Caki2 (cell line): Measurements from ENCODE around the gene WDTC1. TPM values are rescaled to one million over a fixed set of nuclear protein-coding genes. Genes with fewer than 3 reads are reported as not detected.

Source experiments
- DNase-seq: peaks from one replicate; pipeline ENCODE4 v3.0.0-alpha.2; 2015; ENCODE audit warnings: low read depth
- in situ Hi-C: cut with HindIII; loops from 2 replicates; pipeline ENCODE4 v1.10.0; 2016; ENCODE audit warnings: low sequenced_read_pairs, low pct_unique_long_range_greater_than_20kb, mixed read lengths
- total RNA-seq: library from RNA; depleted of rRNA; stranded (reverse); fragments of >200 nt; shearing (Covaris generic); gene quantifications from 2 replicates; pipeline ENCODE4 v1.2.3, GENCODE V29; 2014; ENCODE audit warnings: low replicate concordance

The WDTC1 gene
- total RNA-seq, 1 experiment from 2014 or later, result 11.6 TPM

DNA sequence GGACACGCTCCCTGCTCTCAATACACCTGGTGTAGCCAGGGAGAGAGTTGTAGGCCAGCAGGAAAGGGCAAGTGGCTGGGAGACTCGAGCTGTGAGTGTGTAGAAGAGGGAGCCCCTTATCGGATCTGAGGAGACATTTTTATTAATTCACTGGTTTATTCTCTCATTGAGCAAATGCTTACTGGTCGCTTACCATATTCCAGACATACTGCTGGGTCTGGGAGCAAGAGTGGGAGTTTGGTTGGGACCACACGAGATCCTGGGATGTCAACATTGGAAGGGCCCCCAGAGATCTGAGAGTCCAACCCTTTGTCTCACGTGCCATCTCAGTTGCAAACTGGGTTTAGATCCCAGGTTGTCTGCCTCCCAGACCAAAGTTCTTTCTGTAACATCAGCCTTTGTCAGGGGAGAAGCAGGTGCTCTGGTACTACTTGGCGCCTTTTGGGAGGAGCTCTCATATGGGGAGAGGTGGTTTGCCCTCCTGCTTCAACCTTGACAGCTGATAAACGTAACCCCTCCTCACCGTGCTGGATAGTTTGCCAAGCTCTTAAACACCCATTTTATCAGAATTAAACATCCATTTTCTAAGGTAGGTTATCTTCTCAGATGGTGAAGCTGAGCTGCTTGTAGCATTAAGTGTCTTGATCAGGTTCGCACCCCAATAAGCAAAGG is 88.3 kb downstream of the WDTC1 start:
- DNase-seq, result no peak
- in situ Hi-C loops, result no loop called here

DNA sequence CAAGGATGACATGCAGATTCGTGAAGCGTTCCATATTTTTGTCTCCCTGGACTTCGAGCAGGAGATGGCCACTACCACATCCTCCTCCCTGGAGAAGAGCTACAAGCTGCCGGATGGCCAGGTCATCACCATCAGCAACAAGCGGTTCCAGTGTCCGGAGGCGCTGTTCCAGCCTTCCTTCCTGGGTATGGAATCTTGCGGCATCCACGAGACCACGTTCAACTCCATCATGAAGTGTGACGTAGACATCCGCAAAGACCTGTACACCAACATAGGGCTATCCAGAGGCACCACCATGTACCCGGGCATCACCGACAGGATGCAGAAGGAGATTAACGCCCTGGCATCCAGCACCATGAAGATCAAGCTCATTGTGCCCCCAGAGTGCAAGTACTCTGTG is 90.9 kb downstream of the WDTC1 start:
- no peak for DNase-seq
- in situ Hi-C loops, result no loop called here

DNA sequence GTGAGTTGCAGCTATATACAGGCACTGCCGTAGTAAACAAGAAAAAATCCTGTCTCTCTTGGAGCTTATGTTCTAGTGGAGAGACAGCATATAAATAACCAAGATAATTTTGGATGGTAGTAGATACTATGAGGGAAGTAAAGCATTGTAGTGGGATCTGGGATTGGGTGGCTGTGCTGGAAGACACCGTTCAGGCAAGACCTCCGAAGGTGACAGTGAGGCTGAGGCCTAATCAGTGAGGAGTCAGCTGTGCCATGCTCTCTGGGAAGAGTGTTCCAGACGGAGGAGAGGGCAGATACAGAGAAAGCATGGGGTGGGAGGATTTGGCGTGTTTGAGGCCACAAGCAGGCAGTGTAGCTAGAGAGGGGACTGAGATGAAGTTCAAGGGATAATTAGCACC is 93.5 kb downstream of the WDTC1 start:
- DNase-seq, result no peak
- in situ Hi-C loops, result no loop called here

DNA sequence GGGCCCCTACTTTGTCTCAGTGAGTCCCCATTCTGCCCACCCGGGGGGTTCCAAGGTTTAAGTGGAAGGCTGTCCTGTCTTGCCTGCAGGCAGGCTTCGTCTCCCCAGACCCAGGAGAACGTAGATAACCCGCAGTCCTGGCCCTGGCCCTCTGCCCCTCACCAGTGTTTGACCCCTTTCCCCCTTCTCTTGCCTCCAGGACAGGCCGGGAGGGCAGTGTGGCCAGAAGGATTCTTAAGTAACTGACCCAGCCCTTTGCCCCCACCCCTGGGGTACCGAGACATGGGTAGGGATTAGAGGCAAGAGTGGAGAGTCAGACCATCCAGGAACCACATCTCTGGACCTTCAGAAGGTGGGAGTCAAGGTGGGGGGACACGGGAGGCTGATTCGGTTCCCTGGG is 96.4 kb downstream of the WDTC1 start:
- DNase-seq, result no peak
- in situ Hi-C loops, result no loop called here

DNA sequence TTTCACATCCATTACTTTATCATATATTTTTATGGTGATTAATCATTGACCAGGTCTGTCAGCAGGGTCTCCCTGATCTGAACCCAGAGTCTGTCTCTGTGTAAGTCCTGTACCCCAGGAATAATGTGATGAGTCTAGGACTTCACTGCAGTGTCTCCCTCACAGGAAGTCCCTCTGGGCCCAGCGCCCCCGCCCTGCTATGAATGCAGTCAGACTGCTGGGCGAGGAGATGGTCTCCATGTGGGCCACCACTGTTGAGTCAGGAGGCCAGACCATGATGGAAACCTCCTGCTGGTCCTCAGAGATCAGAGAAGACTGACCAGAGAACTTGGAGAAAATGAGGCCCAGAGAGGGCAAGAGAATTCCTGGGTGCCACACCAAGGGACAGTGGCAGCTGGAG is 97.0 kb downstream of the WDTC1 start:
- DNase-seq, result no peak
- in situ Hi-C loops, result no loop called here

DNA sequence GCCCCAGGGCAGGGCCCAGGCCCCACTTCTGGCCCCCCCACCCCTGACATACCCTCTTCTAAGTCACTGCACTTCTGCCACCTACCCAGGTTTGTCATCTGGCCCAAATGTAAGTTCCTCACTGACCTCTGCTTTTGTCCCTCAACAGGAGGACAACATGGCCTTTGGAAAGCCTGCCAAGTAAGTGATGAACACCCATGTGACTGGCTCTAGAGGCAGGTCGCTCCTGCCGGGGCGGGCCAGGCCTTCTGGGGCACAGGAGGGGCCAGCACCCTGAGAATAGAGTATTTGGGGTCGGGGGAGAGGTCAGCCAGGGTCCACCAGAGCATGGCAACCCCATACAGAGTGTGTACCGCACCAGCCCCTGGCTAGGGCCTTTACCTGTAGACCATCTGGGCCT is 97.5 kb downstream of the WDTC1 start:
- no peak for DNase-seq
- in situ Hi-C loops, result no loop called here

DNA sequence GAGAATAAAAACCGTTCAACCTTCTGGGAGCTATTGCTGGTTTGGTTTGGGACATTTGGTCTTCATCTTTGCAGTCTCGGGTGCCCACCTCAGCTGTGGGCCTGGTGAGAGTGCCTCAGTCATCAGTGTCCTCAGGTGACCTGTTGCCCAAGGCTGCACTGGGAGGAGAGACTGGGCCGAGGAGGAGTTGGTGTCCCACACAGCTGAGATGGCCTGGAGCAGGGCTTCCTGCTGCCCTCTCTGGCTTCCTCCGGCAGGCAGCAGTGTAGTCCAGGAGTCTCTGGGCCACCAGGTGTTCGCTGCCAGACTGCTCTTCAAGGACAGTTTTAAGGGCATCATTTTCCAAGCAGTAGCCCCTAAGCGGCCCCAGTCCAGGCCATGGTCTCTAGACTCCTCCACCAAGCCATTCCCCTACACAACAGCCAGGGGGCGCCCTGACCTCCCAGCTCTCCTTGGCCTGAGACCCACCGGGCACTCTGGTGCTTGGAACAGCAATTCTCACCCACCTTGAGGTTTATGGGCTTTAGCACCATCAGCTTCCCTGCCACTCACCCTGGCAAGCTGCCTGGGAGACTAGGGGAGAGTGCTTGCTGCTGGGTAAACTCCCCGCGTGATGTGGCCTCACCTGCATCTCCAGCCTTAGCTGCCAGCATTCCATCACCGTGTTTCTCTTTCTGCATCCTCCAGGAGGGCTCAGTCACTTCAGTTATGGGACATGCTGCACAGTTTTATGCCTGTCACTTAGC is 98.3 kb downstream of the WDTC1 start:
- in situ Hi-C loops, result no loop called here
- DNase-seq, result no peak

DNA sequence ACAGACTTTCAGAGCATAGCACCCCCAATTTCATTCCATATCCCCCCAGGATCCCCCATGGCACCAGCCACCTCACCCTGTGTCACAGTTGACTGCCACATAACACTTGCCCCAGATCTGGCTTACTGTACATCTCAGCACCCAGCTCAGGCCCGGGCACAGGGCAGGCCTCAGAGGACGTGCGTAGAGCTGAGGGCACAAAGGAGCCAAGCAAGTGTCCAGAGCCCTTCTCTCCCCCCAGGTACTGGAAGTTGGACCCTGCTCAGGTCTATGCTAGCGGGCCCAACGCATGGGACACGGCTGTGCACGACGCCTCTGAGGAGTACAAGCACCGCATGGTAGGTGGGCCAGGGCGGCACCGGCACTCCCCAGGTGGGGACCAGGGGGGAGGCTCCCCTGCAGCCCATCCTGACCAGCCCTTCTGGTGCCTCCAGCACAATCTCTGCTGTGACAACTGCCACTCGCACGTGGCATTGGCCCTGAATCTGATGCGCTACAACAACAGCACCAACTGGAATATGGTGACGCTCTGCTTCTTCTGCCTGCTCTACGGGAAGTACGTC is 99.4 kb downstream of the WDTC1 start:
- in situ Hi-C loops, result no loop called here
- DNase-seq, result no peak

DNA sequence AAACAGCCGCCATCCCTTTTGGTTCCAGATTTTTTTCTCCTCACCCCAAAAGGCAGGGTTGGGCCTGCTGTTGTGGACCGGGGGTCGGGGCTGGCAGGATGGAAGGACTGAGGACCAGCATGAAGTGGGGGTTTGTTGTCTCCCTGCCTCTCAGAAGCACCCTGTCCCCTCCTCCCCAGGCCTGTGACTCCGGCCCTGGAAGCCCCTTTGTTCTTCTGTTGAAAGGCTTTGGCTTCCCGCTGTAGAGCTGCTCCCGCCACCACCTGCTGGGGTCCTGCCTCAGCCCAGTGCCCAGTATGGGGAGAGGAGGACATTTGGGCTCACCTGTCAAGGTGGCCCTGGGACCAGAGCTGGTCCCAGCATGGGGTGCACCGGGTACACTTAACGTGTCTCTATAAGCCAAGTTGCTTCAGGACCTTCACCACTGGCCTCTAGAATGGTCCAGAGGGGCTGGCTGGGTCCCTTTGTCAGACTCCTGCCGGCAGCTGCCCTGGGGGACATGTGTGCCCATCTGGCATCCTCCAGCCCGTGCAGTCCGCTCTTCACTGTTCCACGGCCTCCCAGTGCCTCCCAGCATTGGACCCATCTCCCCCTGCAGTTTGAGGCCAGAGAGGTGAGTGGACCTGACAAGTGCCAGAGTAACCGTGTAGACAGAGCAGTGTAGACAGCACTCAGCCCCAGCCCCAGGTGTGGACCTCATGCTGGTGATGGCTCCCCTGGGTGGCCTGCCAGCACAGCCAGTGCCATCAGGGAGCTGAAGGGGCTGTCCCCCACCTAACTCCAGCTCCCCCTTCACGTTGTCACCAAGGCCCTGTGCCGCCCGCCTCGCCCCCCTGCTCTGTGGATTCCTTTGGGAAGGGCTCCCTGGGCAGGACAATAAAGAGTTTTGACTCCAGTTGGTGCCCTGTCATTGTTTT is 101.3 kb downstream of the WDTC1 start:
- in situ Hi-C loops, result no loop called here

DNA sequence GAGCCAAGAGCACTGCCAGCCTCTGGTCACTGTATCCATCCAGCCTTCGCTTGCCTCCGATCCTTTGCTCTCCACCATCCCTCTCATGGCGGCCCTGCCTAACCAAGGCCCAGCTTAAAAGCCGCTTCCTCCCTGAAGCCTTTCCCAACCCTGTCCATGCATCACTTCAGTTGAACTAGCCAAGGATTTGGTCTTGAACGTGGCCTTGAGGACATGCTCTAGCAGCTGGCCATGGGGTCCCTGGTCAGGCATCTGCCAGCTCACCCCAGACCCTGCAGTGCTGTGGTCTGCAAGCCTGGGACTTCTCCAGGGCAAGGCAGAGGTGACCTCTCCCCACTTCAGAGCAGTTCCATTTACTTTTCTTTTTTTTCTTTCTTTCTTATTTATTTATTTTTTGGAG is 102.3 kb downstream of the WDTC1 start:
- no peak for DNase-seq
- in situ Hi-C loops, result no loop called here

More for the DNA sequence above, 101.3 kb downstream of the WDTC1 start:
- DNase-seq, result no peak

DNA sequence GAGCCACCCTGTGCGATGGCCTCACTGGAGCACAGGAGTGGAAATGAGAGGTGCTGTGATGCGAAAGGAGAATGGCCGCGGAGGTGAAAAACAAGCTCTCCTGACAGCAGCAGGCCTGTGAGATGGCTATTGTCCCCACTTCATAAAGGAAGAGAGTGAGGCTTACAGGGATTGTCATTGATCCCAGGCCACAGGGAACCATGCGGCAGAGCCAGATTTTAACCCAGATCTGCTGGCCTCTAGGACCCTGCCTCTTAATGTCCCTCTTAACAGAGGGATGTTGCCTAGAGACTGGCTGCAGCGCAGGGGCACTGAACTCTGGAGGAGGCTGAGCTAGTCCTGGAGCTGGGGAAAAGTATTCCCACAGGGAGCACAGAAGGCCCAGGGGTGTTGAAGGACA is 104.3 kb downstream of the WDTC1 start:
- in situ Hi-C loops, result no loop called here
- DNase-seq, result no peak

DNA sequence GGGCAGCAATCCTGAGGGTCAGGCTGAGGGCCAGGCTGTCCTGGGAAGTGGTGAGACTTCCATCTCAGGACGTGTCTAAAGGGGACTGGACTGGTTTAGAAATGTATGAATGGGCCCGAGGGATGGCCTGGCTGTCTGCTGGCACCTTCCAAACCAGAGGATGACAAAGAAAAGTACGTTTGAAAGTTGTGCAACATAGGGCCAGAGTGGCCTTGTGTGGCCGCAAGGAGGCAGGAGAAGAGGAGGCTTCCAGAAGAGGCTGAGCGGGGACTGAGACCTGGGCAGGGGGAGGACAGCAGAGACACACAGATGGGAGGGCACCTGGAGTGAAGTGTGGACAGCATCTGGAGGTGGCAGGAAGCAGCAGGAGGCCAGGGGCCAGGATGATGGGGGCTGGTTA is 104.8 kb downstream of the WDTC1 start:
- in situ Hi-C loops, result no loop called here
- DNase-seq, result no peak

DNA sequence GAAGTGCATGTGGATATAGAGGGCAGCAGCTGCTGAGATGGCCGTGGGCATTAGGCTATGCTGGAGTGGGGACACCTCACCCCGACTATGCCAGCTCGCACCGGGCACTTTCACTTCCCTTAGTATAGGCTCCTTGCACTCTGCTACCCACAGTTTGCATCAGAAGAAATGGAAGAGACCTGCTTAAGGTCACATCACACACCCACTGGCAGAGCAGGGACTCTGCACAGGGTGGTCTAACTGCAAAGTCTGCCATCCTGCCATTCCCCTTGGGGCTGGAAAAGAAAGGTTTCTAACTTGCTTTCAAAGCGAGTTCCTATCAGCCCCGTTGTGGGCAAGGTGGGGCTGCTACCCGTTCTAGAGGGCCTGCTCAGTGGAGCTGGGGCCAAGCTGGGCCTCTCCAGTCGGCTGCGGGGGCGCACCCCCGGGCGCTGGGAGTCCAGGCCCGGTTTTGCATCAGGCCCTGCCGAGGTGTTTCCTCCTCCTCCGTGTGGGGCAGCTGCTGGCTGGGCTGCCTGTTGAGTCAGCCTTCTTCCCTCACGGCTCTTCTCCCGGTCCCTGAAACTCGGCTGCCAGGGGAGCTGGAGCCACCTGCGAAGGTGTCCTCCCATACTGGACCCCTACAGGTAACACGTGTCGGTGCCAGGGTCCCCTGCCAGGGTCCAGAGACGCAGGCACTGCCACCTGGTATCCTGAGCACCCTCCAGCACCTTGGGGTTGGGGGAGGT is 107.3 kb downstream of the WDTC1 start, which contains the start of gene SYTL1:
SYTL1 (plus strand) TSS at position 498 of the 728 bp plus-strand sequence. CDS start 3,313 bp downstream, outside the sequence.
- peak; percentile 76 for DNase-seq
- in situ Hi-C loops, result no loop called here

DNA sequence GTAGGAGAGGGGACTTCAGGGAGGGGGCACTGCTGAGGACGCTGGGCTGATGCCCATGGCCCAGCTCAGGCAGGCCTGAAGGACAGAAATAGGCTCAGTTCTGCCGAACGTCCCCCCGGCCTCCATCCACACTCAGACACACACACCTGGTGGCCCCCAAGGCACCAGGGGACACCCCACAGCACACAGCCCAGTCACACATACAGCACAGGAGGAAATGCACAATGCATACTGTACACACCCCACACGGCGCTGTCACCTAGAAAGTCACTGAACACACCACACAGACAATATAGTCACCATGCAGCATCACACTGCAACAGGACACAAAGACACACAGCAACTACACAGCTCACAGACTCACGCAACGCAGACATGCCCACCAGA is 108.0 kb downstream of the WDTC1 start:
- in situ Hi-C loops, result no loop called here

DNA sequence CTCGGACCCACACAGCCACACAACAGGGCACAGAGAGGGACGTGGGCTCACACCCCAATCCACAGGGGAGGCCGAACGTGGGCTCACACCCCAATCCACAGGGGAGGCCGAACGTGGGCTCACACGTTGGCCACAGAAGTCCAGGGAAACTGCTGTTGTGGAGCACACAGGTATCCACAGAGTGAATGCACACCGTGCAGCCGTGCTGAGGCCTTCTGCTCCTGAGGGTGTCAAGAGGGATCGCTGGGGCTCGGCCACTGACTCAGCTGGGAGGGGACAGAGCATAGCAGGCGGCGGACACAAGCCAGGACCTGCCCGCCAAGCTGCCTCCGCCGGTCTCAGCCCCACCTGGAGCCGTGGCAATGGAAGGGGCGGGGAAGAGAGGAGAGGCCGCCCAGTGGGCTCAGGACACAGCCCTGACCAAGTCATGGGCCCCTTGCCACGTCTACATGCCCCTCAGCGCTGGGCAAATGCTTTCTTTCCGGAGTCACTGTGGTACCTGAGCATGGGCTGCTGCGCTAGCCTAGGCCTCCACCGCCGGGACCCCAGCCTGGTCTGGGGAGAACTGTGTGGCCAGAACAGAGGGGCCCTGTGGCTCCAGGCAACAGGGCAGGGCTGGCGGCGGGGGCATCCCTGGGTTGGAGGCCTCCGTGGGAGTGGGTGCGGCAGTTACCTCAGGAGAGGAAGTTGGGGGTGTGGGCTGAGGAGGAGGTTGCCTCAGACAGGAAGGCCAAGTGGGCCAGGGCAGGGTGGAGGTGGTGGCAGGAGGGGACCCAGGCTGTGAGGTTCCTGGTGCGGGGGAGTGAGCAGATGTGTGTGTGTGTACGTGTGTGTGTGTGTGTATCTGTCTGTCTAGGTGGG is 108.6 kb downstream of the WDTC1 start:
- DNase-seq, result peak; percentile 86
- in situ Hi-C loops, result no loop called here

More for the DNA sequence above, 108.0 kb downstream of the WDTC1 start:
- DNase-seq, result no peak

DNA sequence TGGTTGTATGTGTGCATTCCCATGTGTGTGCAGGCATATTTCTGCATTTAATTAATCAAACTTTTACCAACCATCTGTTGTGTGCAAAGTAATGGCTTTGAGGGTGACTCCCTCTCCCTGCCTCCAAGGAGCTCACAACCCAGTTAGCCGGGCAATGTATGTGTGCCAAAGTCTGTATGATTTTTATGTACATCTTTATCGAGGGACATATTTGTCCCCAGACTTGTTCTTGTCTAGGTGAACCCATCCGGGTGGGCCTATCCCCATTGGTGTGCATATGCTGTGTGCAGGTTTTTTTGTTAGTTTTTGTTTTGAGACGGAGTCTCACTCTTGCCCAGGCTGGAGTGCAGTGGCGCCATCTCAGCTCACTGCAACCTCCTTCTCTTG is 109.2 kb downstream of the WDTC1 start:
- in situ Hi-C loops, result no loop called here
- no peak for DNase-seq

DNA sequence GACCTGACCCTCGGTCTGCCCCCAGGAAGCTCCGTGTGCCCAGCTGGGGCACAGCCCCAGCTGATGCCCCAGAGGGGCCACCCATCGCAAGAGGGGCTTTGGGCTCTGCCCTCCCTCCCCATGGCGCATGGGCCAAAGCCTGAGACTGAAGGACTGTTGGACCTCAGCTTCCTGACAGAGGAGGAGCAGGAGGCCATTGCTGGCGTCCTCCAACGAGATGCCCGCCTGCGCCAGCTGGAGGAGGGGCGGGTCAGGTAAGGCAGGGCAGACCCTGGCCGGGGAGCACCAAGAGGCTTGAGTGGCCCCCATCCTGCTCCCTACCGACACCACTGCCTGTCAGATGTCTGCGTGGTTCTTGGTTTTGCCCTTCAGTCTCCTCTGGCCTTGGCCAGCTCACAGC is 110.8 kb downstream of the WDTC1 start:
- DNase-seq, result no peak
- in situ Hi-C loops, result no loop called here
